Right hindlimb (tissue), 1 donor: ENCODE data around the gene CHST15.

Experiments
- DNase-seq: peaks from one replicate; pipeline ENCODE4 v3.0.0-alpha.2; 2018

The CHST15 gene

DNA sequence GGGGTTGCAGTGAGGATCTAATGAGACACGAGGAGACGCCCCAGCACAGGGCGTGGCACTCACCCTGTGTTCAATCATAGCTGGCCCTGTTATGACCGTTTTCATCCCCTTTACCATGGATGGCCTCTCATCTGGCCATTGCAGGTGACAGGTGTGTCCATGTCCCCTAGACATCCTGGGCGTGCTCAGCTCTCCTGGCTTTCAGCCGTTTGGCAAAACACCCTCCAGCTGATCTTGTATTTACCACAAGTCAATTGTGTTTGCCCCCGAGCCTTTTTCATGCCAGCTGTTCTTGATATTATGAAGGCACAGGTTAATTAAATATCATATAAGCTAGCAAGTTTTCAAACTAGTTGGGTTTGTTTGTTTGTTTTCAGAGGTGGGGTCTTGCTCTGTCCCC is 97.1 kb downstream of the CHST15 start:
- no peak for DNase-seq

DNA sequence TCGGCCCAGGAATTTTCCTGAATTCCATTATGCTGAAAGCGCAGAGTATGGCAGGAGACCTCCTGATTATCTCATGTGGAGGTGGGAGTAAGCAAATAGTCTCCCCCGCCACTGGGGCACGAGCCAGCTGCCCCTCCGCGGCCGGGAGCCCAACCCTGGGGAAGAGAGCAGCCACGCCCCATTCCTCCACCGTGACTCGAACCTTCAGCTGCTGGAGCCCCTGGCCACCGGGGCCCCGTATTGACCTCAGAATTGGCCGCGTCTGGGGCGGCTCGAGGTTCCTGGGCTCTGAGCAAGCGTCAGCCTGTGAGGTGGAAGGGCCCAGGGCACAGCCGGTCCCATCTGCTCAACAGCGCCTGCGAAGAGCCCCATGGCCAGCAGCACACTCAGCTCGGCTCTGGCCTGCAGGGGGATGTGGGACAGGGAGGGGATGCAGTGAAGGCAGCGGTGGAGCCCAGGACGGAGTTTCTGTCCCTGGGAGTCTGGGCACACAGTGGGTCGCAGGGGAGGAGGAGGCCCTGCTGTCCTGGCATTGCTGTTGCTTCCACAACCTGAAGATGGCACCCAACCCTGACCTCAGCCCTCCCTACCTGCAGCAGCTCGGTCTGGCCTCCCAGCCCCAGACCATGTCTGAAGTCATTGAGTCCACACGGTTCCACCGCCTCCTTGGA is 97.8 kb downstream of the CHST15 start:
- DNase-seq: peak; percentile 71

DNA sequence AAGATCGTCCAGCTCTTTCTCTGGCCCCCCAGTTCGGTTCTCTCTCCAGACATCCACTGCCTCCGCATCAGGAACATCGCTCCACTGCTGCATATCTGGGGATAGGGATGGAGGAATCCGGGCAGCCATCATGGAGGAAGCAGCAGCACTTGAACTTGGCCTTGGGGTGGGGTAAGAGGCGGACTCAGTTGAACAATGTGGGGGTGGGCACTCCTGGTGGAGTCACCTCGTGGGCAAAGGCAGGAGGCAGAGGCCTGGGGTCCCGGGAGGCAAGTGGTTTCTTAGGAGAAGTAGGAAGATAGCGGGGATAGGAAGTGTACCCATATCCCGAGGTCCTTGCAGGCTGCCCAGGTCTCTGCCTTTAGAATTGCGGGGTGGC is 98.3 kb downstream of the CHST15 start:
- no peak for DNase-seq

DNA sequence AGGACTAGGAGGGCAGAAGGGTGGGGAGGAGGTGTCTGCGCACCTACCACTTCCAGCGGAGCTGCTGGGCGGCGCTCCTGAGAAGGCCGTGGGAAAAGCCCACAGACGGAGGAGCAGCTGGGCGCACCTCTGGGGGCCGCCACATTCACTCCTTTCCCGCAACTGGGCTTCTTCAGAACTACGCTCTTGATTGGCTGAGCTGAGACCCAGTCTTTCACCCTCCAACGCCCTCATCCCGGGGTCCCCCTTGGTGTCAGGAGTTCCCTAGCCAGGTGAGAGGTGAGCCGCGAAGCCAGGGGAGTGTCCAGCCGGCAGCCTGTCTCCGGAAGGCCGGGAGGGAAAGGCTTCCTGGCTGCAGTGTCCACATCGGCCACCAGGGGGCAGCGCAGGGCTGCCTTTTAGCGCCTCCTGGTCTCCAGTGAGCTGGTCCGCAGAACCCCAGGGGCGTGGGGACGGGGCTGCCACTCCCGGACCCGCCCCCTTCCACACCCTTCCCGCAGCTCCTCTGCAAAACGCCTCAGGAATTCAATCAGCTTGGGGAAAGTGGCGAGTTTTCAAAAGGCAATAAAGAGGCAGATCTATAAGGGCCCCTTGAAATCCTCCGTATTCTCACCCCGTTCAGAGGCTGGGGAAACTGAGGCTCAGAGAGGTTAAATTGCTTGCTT is 98.8 kb downstream of the CHST15 start:
- DNase-seq: peak; percentile 92

DNA sequence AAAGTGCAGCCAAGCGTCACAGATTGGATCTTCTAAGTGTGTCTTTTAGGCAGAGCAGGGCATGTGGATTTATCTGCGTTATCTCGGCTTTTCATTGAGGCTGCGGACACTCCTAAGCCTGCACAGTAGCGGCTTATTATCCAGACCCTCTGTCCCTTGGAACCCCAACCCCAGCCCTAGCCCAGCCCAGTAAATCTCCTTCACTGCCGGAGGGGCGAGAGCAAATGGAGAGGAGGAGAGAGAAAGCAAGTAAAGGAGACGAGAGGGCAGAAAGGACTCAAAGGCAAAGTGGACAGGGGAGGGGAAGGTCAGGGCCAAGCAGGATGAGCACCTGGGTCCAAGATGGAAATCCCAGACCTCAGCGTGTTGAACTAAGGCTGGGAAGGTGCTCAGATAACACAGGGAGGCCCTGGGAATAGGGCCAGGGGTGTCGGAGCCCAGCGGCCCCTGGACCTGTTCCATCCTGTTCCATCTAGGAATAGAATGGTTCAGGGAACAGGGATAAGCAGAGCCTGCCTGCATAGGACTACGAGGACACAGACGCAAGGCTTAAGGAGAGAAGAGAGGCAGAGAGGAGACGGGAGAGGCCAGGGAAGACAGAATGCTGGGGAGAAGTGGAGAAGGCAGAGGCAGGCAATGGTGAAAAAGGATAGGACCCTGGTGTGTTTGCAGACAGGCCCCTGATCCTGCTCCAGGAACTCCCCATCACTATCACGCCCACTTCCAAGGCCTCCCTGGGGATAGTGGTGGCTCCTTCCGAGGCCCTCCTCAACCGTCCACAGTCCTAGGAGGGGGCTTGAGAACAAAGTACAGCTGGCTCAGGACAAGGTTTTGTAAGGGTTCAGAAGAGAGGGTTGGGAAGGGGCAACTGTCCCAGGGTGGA is 99.6 kb downstream of the CHST15 start:
- DNase-seq: no peak

DNA sequence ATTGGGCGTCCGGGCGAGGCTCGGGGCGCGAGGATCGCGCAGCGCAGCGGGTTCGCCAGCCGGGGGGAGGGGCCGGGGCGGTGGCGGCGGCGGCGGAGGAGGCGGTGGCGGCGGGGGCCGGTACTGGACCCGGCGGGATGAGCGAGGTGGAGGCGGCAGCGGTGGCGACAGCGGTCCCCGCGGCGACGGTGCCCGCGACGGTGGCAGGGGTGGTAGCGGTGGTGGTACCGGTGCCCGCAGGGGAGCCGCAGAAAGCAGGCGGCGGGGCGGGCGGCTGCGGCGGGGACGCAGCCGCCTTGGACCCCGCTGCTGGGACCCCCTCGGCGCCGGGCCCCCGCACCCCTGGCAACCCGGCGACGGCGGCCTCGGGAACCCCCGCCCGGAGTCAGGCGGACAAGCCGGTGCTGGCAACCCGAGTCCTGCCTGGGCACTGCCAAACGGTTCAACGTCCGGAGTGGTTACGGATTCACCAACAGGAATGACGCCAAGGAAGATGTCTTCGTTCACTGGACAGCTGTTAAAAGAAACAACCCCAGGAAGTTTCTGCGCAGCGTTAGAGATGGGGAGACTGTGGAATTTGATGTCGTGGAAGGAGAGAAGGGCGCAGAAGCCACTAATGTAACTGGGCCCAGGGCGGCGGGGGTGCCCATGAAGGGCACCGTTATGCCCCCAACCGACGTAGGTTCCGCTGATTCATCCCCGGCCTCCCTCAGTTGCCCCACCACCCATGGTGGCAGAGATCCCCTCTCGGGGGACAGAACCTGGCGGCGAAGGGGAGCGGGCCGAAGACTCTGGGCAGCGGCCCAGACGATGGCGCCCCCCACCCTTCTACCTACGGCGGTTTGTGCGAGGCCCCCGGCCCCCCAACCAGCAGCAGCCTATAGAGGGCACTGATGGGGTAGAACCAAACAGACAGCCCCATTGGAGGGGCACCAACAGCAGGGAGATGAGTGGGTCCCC is 101.5 kb downstream of the CHST15 start:
- no peak for DNase-seq

DNA sequence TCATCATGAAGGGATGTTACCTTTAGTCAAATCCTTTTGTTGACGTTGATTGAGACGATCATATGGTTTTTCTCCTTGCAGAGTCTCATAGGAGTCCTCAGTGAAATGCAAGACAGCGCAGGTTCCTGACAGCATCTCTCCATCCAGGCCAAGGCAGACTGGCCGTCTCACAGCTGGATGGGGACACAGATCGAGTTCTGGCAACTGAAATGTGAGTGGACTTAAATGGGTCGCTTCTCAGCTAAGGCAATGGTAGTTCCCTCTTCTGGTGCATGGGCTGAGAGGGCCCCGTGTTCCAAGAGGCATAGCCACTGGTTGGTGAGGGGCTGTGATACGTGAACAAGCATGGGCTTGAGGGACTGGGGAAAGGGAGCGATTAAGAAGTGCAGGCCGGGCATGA is 102.5 kb downstream of the CHST15 start:
- no peak for DNase-seq

DNA sequence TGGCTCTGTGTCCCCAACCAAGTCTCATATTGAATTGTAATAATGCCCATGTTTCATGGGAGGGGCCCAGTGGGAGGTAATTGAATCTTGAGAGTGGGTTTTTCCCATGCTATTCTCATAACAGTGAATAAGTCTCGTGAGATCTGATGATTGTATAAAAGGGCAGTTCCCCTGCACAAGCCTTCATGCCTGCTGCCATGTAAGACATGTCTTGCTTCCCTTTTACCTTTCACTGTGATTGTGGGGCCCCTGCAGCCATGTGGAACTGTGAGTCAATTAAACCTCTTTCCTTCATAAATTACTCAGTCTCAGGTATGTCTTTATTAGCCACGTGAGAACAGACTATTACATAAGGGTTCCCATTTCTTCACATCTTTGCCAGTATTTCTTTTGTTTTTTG is 104.7 kb downstream of the CHST15 start:
- no peak for DNase-seq

DNA sequence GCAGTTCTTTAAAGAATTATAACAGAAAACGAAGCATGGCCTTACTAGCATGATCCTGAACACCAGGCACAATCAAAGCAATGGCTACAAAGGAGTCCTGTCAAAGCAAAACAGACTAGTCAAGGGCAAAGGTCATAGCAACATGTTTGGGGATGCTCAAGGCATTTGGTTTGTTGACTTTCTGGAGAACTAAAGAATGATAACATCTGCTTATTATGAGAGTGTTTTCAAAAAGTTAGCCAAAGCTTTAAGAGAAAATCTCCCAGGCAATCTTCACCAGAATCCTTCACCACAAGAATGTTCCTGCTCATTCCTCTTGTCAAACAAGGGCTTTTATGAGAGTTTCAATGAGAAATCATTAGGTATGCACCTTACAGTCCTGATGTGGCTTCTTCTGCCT is 106.7 kb downstream of the CHST15 start:
- no peak for DNase-seq

DNA sequence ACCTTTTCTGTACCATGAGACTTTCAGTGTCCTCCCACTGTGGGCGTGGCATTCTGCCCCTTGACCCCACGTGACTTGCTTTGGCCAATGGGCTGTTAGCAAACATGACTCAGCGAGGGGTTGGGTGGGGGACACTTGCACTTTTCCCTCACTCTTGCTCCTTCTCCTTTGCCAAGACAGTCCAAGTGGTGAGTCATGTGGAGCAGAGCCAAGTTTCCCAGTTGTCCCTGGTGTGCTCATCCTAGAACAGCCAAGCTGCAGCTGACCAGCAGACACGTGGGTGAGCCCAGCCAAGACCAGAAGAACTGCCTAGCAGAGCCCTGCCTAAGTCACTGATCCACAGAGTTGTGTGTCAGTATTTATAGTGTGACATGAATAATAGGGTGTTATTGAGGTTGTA is 119.0 kb downstream of the CHST15 start:
- DNase-seq: no peak

DNA sequence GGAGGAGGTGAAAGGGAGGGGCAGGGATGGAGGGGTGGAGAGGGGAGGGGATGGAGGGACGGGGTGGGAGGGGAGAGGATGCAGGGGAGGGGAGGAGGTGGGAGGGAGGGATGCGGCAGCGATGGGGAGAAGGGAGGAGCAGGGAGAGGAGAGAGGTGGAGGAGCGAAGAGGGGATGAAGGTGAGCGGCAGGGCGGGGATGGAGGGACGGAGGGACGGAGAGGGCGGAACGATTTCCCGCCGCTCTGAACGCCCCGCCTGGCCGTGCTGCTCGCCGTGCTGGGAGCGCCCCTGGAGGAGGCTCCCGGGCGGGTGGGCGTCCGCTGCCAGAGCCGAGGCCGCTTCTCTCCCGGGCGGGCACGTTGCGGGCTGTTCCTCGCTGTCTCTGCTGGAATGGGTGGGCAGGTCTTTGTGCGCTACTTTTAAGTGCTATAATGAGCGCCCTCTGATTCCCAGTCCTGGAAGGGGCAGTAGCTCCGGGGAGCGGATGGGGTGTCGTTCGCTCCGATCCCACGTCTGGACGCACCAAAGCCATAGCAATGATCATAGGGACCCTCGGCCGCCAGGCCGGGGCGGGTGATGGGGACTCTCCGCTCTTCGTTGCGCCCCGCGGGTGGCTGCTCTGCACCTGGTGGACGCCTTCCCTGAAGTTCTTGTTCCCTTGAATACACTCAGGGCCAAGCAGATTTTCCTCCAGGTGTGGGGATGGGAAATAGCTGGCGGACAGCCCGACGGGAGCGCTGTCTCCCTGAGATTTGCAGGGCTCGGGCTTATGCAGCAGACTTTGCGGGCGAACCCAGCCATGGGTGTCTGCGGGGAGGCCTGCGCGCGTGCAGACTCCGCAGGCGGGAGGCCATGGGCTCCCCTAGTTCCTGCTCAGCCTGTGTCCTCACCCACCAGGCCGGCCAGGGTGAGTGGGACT is 120.7 kb downstream of the CHST15 start:
- no peak for DNase-seq

DNA sequence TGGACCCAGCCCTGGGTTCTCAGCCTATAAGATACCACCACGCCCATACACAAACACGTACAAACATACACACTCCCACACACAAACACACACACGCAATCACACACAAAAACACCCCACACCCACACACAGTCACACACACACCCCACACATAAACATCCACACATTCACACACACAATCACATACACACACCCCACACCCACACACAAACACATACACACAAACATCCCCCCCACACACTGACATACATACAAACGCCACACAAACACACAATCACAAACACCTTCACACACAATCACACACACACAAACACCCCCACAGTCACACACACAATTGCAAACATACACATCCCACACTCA is 122.5 kb downstream of the CHST15 start:
- no peak for DNase-seq

DNA sequence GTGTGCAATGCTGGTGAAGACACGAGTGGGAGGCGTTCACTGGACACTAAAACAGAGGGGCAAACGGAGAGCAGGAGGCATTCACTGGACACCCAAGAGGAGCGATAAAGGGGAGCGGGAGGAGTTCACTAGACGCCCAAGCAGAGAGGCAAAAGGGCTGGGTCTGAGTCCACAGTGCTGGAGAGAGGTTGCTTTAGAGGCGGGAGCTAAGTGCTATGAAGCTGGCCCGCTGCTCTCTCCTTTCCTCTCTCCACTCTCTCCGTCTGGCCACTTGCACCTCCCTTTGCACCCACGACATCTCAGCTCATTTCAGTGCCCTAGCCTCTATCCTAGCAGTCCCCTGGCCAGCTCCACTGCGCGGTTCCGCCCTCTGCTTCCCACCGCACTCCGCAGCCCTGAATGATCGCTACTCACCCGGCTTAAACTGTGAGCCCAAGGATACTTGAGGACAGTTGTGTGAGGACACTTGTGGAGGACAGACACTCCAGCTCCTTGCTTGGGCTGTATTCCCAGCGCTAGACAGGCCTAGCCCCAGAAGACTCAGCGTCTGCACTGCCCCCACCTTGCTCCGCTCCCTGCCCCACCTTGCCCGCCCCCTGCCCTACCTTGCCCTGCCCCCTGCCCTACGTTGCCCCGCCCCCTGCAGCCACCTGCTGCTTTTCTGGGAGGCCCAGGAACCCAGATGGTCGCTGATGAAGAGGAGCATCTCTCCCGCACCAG is 123.0 kb downstream of the CHST15 start:
- no peak for DNase-seq

DNA sequence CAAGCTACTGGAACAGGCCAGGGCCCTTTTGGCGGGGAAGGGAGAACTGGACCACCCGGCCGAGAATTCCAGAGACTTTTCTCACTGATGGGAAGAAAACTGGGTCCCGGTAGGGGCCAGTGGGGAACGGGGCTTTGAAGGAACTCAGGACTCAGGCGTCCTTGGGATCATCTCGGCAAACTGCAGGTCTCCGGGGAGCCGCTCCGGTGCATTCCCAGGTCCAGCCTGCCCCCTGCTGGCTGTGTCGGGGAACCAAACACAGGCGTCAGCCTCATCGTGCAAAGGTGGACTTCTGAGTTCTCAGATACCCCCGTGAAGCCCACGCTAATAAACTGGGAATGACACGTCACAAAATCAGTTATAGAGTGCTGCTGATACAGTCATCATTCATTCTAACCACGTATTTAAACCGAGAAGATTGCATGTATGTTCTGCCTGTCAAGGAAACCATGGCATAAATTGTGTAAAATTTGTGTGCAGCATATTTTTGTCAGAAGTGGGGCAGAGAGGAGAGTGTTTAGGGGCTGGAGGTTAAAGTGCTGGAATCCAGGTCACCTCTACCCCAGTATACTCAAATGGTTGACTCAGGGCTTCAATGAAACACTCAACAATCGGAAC is 125.7 kb downstream of the CHST15 start:
- DNase-seq: peak; percentile 75

DNA sequence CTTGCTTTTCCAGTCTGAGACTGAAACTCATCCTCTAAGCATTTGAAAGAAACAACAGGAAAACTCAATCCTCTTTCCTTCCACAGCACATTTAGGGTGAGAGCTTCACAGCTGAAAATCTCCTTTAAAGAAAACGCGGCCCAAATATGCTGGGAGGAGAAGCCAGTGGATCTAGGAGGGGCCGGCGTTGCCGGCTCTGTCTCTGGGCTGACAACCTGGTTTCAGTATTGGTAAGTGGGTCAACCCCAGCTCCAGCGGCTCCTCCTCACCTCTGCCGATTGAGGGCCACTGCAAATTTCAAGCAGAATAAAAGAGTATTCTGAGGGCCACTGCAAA is 126.5 kb downstream of the CHST15 start:
- DNase-seq: no peak

DNA sequence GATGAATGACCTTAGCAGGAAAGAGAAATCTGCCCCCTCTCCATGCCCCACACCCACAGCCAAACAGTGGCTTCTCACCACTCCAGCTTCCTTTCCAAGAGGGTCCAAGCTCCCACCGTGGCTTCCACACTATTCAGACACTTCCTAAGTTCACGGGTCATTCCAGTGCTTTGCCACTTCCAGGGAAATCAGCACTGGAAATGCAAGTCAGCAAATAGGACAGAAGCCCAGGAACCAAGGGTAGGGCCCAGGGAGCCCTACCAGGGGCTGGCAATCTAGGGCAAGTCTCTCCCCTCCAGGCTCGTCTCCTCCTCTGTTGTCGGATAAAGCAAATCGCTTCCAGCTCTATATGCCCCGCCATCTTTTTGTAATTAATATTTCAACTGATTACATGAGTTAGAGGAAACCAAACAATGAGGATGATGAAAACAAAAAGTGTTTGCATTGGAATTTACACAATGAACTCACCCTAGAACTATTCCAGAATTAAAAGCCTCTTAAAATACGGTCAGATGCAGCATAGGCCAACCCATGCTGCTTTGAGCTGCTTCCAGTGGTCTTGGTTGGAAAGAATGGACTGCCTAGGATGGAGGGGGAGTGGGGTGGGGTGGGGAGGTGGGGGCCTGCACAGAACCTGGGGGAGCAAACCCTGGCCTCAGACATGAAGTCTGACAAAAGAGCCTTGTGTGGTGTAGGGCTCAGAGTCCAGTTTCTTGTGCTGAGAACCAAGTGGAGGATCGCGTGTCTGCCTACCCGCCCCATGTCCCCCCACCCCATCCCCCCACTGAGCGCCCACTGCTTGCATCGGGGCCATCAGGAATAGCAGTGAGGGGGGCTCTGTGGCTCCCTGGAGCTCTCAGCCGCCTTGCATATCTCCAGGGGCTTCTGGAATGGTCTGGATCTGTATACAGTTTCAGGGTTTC is 127.2 kb downstream of the CHST15 start:
- DNase-seq: no peak

DNA sequence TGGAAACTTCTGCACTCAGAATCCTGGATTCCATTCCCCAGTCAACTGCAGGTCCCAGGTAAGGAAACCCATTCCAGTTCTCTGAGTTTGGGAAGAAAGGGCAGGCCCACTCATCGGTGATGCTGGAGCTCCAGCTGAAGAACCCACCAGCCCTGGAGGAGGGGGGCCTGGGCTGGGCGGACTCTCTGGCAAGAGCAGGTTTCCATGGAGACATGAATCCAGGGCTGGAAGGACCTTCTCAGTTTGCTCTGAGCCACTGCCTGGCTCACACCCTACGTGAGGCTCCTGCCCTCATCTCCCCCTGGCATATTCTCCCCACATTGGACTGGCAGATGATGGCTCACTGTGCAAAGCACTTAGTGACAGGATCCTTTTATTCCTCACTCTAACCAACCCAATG is 128.4 kb downstream of the CHST15 start:
- no peak for DNase-seq

DNA sequence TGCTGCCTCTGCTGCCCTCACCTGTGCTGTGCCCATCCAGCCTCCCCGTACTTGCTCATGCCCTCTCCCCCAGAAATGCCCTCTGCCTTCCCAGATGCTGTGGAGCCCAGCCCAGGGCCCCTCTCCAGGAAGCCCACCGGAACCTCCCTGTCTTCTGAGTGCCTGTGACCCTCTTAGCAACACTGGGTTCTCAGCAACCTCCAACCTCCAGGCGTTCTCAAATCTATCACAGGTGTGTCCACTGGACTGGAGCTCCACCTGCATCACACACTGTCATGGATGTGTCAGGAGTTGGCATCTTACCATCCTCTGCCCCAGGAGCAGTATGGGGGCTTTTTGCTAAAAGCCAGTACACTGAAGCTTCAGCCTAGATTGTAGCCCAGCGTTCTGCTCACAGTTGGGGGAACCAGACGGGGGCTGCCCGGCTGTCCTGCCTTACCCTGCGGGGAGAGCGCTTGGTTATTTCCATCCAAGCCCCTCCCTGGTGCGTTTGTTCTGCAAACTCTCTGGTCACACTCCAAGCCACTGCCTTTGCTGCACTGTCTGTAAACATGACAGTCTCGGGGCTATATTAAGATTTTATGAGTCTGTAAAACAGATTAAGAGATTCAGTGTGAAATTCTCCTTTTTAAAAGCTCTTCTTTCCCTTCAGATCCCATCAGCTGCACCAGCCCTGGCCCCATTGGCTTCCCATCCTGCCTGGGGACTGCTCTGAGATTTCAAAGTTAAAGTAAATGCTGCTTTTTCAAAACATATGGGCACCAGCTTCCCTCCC is 130.5 kb downstream of the CHST15 start:
- no peak for DNase-seq

DNA sequence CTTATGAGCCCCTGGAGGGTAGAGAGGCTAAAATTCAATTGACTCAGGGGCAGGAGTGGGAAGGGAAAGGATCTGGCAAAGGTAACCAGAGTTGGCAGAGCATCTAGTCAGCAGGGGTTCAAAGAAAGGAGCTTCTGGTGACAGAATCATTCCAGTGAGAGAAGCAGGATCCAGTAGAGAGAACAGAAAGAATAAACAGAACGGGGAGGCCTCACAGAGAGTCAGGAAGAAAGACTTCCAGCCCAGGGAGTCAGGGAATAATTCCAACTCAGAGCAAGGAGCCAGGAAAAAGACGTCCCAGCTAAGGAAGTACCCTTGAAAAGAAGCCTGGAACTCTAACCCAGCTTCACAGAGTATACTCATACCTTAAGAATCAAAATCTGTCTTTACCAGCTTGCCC is 135.2 kb downstream of the CHST15 start:
- no peak for DNase-seq
